HG02970 (cell line): ENCODE measurements around the gene GLT6D1.
"Not testable (repeated sequence)": the region's sequence is repeated elsewhere in the genome, so short reads cannot be mapped to it uniquely, and the experiment has no call there.

Experiments
- ATAC-seq: cut with Tn5 transposase; IDR thresholded peaks from one replicate; pipeline ENCODE4 v1.9.1; 2021; ENCODE audit warnings: mild to moderate bottlenecking, moderate library complexity, moderate number of reproducible peaks; ENCODE audit not compliant: unreplicated experiment, low FRiP score

The GLT6D1 gene

DNA sequence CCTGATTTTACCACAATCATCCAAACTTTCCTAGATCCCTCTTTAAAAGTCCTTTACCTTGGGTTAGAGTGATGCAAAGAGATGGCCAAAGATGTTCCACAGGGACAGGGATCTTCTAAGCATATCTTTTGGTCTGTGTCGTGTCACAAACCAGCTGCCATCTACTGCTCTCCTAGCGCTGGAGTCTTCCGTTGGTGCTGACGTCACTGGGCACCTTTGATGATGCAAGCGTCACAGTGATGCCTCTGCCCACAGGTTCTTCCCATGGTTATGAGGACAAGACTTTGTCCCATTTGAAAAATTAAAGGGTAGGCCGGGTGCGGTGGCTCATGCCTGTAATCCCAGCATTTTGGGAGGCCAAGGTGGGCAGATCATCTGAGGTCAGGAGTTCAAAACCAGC lies 1.7 kb upstream of the GLT6D1 start:
- no peak for ATAC-seq

DNA sequence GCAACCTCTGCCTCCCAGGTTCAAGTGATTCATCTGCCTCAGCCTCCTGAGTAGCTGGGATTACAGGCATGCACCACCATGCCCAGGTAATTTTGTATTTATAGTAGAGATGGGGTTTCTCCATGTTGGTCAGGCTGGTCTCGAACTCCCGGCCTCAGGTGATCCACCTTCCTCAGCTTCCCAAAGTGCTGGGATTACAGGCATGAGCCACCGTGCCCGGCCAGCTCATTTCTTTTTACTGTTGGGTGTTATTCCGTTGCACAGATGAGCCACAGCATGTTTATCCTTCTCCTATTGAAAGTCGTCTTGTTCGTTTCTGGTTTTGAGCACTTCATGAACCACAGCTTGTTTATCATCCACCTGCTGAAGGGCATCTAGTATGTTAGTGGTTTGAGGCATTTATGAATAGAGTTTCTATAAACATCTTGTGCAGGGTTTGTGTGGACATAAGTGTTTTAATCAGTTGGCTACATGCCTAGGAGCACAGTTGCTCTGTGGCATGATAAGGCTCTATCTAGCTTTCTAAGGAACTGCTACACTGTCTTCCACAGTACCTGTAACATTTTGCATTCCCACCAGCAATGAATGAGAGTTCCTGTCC lies 2.3 kb downstream of the GLT6D1 start:
- ATAC-seq, result not testable (repeated sequence)

DNA sequence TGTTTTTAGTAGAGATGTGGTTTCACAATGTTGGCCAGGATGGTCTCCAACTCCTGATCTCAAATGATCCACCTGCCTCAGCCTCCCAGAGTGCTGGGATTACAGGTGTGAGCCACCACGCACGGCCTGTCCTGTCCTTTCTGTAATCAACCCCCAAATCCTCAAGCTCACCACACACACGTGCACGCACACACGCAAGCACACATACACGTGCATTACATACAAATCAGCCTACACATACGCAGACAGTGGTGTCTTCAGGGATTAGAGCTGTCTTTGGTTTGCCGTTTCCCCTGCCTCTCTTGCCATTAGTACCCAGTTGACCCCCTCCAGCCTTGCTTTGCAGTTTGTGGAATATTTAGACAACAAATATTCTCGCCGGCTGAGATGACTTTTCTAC lies 6.5 kb downstream of the GLT6D1 start:
- ATAC-seq, result no peak

DNA sequence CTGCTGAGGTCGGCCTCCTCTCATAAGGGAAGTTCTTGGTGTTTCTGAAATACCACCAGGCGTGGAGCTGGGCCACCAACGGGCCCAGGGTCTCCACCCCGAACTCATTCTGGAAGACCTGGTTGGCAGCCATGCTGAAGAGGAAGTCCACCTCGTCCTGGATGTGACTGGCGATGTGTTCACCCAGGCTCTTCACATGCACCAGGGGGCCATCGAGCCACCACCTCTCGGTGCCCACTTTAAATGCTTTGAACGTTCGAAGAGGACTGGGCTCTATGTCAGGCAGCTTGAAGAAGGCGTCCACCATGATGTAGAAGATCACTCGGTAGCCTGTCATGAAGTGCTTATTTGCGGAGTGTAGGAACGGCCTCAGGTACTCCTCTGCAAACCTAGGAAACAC lies 15.1 kb downstream of the GLT6D1 start:
- ATAC-seq, result no peak

DNA sequence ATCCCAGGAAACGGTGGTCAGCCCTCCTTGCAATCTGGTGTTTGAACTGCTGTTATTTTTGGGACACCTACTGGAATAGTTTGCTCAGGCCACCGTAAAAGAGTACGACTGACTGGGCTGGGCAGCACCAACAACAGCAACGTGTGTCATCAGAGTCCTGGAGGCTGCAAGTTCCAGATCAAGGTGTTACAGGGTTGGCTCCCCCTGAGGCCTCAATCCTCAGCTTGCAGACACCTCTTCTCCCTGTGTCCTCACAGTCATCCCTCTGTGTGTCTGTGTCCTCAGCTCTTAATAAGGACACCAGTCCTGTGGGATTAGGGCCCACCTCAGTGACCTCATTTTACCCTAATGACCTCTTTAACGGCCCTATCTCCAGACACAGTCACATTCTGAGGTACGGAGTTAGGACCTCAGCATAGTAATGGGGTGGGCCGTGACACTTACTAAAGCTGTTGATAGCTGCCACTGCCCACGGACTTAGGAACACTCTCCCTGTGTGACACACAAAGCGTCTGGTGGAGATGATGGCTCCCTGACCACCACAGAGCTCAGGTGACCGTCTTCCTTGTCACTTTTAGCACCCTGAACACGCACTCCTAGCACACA lies 16.8 kb downstream of the GLT6D1 start:
- no peak for ATAC-seq

DNA sequence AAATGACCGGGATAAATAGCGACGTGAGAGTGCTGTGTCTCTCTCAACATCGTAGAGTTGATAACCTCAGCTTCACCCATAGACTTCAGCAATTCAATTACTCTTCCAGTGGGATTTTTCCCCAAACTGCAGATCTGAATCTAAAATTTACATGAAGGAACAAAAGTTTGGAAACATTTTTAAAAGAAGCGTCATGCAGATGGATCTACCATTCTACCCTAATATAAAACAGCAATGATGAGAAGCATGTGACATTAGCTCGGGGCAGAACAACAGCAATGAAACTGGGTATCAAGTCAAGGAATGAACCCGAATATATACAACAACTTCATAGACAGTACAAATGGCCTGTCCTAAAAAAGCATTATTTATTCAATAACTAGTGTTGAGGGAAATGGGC lies 18.8 kb downstream of the GLT6D1 start:
- ATAC-seq, result no peak

DNA sequence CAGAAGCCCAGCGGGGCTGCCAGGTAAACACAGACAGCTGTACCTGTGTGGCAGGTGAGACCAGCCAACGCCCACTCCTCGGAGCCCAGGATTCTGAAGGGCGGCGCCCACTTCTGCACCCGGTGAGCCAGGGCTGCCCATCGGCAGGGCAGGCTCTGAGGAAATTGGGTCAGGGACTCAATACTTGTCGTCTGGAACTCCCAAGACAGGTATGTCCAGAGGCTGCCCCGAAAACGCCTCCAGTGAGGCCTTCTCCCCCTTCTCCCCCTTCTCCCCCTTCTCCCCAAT lies 19.8 kb downstream of the GLT6D1 start:
- no peak for ATAC-seq

DNA sequence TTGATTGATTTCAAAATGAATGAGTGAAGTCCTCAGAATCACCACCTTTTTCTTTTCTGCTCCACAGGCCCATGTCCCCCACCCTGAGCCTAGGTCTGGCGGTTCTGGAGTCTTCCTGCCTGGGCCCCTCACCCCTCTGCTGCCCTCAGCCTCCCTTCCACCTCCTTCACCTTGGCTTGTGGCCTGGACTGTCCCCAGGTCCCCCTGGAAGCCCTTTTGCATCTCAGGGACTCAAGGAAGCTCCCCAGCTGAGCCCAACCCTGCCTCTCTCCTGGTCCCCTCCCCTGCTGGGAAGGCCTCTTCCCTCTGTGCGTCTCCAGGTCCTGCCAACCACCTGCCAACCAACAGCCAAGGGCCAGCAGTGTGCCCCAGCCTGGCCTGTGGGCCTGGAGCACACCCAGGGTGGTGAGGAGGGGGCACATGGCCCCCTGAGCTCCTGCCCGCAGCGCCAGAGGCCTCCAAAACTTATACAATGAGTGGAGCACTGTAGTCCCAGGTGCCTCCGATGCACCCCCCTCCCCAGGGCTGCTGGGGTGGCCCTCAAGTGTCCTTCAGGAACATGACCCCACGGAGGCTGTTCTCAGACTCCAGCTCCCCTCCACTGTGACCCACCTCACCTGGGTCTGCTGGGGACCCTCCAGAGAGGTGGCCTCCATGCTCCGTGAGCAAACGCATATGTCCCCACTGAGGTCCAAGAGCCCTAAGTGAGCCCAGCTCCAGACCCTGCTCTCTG lies 20.3 kb downstream of the GLT6D1 start:
- ATAC-seq, result no peak

DNA sequence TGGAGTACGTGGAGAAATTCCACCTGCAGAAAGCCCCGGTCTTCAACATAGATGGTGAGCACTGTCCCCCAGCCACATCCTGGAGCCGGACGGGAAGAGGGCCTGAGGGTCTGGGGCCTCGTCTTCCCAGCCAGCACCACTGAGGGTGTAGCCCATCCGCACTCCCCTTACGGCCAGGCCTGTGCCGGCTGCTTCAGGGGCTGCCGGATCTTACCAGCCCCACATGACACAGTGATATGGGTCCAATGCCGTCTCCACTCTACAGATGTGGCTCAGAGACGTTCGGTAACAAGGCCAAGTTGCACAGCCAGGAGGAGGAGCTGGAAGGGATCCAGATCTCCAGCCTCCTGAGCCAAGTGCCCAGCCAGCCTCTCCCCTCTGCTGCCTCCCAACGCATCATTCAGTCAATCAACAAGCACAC lies 21.3 kb downstream of the GLT6D1 start:
- no peak for ATAC-seq

DNA sequence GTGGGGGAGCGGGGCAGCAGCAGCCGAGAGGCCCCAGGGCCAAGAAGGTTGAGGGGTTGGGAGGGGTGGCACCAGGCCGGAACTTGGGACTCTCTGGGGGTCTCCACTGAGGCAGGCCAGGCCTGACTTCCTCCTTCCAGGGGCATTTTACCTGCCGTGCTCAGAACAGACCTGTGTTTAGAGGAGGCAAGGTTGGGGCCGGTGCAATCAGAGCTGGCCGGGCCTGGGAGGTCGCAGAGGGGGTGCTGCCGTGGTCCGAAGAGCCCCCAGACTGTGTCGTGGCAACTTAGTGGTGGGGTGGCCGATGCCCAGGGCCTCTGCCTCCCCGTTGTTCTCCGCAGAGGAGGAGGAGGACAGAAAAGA lies 21.8 kb downstream of the GLT6D1 start:
- no peak for ATAC-seq

DNA sequence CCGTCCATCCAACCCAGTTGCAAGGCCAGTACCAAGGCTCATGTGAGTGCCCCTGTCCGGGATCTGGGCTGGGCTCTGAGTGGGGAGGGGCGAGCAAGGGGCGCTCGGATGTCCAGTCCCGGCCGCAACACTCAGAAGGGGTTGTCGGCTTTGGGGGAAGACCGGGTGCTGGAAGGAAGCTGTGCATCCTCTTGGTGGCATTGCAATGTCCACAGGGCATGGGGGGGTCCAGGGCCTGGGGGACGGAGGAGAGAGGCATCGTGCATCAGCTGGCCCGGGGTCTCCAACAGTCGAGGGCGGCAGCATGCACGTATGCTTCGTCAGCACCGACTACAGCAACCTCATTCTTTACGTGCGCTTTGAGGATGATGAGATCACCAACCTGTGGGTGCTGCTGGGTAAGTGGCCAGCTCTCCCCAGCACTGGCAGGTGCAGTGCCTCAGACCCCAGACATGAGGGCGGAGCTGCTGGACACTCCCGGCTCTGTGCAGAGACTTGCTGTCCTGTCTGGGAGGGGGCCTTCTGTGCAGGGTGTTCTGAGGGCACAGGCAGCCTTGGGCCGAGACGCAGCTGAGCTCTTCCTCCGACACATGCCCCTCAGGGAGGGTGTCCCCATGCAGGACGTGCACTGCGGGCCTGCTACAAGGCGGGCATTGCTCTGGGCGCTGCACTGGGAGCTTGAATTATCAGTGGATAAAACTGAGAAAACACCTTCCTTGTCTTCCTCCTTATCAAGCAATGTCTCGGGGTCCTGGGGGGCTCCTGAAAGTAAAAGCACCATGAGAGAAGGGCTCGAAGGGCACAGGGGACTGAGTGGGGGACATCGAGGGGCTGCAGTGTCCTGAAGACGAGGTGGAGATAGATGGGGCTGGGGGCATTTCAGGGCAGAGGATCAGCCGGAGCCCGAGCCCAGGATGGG lies 22.5 kb downstream of the GLT6D1 start:
- ATAC-seq, result no peak

DNA sequence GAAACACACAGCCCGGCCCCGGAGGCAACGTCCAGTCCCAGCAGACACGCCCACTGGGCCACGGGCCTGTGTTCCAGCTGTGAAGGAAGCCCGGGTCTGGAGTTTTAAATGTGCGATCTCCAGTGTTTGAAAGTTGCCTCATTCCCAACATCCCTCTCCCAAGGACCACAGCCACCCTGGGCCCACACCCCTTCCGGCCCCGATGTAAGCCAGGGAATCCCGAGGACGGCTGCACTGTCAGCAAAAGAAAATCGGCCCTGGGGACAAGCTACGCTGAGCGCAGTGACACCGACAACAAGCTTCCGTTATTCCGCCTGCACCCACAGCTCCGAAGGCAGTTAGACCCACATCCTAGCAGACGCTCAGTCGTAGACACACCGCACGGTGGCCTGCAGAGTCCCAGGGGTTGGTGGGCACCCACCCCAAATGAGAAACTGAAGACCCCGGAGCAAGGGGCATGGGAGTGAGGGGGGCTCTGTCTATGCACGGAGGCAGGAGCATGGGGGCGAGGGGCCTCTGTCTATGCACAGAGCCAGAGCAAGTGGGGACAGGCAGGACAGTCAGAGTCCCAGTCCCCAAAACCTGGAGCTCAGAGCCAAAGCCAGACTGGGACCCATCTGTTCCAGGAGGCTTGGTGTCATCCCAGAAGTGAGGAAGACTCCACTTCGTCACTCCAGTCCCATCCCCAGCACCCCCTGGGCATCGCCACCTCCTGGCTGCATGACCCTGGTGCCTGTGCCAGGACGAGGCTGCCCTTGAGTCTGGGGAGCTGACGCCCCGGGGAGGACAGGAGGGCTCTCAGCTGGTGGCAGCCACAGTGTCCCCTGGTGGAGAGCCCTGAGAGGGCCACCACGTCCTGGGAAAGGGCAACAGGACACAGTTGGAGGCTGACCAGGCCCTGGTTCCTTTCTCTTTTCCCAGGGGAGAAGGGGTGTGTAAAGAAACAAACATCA lies 23.4 kb downstream of the GLT6D1 start:
- no peak for ATAC-seq

DNA sequence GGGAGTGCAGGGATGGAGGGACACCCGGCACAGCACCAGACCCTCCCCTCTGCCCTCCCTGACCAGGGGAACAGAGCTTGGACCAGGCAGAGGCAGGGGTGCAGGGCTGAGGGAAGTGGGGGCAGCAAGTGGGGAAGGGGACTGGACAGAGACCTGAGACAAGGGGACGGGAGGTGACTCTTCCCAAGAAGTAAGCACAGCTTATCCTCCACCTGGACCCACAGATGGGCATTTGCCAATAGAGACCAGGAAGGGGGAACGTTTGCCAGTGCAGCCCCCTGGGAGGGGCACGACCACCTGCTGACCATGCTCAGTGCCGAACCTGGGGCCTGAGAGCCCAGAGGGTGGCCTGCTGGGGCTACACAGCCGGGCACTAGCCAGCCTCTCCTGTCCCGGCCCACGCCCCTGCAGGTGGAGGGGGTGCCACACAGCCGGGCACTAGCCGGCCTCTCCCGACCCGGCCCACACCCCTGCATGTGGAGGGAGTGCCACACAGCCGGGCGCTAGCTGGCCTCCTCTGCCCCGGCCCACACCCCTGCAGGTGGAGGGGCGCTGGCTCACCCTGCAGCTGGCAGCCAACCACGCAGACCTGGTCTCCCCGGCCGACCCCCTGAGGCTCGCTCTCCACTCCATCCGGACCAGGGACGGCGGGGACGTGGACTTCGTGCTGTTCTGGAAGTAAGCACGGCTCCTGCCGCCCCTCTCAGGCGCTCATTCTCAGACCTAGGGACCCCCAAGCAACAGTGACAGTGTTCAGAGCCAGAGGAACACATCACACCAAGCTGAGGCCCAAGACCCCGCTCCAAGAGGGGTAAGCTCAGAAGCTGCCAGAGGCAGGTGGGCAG lies 24.3 kb downstream of the GLT6D1 start:
- no peak for ATAC-seq

DNA sequence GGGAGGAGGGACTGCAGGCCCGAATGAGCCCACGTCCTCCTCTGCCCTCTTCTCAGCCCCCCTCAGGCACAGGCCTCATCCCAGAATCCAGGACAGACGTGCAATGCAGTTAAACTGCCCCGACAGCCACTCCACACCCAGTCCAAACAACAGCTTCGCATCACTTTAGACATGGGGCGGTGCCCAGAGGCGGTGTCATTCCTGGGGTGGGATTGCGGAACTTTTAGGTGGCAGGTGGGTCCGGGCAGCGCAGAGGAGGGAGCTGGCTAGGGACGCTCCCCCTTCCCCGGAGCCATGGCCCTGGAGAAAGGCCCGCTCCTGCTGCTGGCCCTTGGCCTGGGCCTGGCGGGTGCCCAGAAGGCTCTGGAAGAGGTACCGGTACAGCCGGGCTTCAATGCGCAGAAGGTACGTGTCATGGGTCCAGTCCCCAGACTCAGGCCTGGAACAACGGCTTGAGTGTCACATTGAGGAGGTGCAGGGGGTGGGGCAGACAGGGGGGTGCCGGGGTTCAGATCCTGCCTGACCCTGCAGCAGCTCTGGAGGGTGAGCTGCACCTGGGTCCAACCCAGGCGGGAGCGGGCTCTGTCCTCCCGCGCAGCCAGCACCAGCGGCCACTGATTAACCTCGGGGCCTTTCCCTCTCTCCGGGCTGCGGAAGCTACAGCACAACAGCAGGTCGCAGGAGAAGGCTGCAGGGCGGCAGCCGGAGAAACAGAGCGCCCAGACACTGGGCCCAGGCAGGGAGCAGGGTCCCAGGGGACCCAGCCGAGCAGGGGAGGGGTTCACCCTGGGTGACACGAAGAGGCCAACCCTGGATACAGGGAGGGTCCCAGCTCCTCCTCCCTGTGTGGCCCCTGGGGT lies 25.2 kb downstream of the GLT6D1 start:
- ATAC-seq, result no peak

DNA sequence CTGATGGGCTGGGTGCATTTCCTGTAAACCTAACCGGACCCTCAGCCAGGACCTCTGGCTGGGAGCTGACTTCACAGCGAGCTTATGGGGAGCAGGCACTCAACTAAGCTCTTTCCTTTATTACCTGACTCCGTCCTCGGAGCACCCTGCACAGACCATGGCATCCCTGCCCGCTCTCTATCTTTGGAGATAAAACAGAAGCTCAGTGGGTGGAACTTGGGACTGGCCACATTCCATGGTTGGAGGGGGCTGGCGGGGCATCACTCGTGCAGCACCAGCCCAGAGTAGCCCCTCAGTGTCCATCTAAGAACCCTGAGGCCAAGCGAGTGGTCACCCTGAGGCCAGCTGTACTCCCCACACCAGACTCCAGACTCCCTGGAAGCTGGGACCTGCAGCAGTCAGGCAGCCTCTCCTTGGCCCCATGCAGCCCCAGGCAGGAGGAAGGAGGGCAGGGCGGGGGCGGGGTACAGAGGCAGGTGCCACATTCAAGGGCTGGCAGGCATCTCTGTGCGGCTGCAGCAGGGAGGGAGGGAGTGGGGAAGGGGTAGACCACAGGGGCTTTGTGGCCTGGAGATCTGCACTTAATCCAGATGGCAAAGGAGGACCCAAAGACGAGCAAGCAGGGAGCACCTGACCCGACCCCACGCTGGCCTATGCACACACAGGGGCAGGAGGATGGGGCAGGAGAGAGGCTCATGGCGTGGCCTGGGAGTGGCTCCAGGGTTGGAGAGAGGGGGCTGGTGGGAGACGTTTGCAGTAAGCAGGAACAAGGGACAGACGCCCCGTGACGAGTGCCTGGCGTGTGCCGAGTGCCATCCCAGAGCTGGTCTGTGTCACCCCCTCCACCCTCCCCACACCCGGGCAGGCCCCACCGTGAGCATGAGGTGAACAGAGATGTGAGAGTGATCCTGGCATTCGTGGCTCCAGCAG lies 26.1 kb downstream of the GLT6D1 start:
- ATAC-seq, result no peak

DNA sequence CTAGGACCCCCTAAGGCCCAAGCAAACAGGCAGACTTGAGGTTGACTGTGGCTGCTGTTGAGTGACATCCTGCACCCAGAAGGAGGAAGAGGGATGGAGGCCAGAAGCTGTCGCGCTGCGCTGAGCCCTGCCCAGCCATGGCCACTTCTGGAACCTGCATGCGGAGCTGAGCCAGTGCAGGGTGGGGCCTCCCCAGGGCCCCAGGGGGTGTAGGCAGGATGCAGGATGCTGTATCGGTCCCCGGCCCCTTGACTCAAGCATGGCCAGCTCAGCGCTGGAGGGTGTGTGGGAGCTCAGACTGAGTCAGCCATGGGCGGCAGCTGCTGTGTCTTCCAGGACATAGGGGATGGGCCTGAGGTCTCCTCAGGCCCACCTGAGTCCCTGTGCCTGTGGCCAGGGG lies 26.9 kb downstream of the GLT6D1 start:
- ATAC-seq, result no peak

DNA sequence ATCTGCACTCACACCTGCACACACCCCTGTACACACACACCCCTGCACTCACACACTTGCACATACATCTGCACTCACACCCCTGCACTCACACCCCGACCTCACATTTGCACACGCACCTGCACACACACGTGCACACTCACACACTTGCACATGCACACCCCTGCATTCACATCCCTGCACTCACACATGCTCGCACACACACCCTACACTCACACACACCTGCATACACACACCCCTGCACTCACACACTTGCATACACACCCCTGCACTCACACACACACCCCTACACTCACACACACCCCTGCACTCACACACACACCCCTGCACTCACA lies 27.5 kb downstream of the GLT6D1 start:
- no peak for ATAC-seq
